Medulla oblongata (tissue), 1 donor: Measurements from ENCODE around the gene PCGF3.
"Not testable (repeated sequence)": the region's sequence is repeated elsewhere in the genome, so short reads cannot be mapped to it uniquely, and the experiment has no call there.

Experiments used
- DNase-seq: peaks from one replicate; pipeline ENCODE4 v3.0.0-alpha.2; 2015; ENCODE audit errors: extremely low spot score

PCGF3 gene

GRCh38 chr4:797066-797465 lies 91.4 kb downstream of the PCGF3 start:
- DNase-seq = no peak

- no peak for DNase-seq
Observed at GRCh38 chr4:801436-802124, 95.9 kb downstream of the PCGF3 start.

- no peak for DNase-seq
Observed at GRCh38 chr4:803884-804283, 98.3 kb downstream of the PCGF3 start.

GRCh38 chr4:804804-805203 lies 99.2 kb downstream of the PCGF3 start:
- no peak for DNase-seq

GRCh38 chr4:806979-807378 lies 101.3 kb downstream of the PCGF3 start:
- not testable (repeated sequence) for DNase-seq

- DNase-seq = no peak
Observed at GRCh38 chr4:807792-808191, 102.2 kb downstream of the PCGF3 start.

- DNase-seq = no peak
Observed at GRCh38 chr4:808860-809570, 103.4 kb downstream of the PCGF3 start.

- DNase-seq = no peak
Observed at GRCh38 chr4:813900-814299, 108.3 kb downstream of the PCGF3 start.

- DNase-seq = no peak
Observed at GRCh38 chr4:814312-814850, 108.7 kb downstream of the PCGF3 start.

GRCh38 chr4:815464-816146 lies 110.0 kb downstream of the PCGF3 start:
- DNase-seq = no peak

- DNase-seq = no peak
Observed at GRCh38 chr4:818106-818921, 112.7 kb downstream of the PCGF3 start.

GRCh38 chr4:819401-820229 lies 114.0 kb downstream of the PCGF3 start:
- no peak for DNase-seq
